HG03439 (cell line): ENCODE measurements around the gene PRRT3.
"Not testable (repeated sequence)": the region's sequence is repeated elsewhere in the genome, so short reads cannot be mapped to it uniquely, and the experiment has no call there.

Source experiments
- ATAC-seq: cut with Tn5 transposase; IDR thresholded peaks from one replicate; pipeline ENCODE4 v1.9.1; 2021; ENCODE audit warnings: mild to moderate bottlenecking, moderate library complexity; ENCODE audit not compliant: unreplicated experiment

PRRT3 gene

GRCh38 chr3:9918261-9919038, 33.8 kb downstream of the PRRT3 start:
- ATAC-seq = no peak

DNA sequence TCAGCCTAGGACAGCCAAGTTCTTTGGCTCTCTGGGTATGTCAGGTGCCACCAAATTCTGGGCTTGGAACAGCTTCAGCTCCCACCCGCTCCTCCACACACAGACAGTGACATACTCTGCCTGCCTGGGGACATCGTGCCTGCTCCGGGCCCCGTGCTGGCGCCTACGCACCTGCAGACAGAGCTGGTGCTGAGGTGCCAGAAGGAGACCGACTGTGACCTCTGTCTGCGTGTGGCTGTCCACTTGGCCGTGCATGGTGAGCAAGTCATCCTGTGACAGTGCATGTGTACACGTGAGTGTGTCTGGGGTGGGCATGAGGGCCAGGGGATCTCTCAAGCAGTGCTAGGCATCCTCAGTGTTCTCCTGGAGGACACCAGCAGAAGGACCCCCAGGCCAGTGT, 34.4 kb downstream of the PRRT3 start:
- ATAC-seq = no peak

DNA sequence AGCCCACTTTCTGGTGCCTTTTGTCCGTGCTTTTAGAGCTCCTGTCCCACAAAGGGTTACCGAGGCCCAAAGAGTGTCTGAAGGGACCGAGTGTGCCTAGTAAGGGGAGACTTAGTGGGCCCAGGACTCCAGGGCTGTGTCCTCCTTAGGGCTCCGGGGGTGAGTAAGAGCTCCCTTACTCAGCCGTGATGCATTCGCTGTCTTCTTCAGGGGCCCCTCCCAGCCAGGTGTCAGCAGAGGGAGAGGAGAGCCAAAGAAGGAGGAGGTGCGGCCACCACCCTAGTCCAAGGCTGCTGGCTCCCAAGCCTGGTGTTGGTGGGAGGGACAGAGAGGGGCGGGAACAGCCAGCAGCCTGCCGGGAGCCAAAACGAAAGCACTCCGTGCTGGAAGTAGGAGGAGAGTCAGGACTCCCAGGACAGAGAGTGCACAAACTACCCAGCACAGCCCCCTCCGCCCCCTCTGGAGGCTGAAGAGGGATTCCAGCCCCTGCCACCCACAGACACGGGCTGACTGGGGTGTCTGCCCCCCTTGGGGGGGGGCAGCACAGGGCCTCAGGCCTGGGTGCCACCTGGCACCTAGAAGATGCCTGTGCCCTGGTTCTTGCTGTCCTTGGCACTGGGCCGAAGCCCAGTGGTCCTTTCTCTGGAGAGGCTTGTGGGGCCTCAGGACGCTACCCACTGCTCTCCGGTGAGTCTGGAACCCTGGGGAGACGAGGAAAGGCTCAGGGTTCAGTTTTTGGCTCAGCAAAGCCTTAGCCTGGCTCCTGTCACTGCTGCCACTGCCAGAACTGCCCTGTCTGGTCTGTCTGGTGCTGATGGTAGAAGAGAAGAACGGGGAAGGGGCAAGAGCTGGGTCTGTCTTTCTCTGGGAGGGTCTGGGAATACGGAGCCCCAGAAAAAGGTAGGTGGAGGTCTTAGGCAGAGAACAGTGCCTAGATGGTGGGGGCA, 35.2 kb downstream of the PRRT3 start, which contains the start of gene IL17RC:
TSS of gene IL17RC (plus strand) at position 365 of the 947 bp plus-strand sequence. CDS start at position 583, 218 bp downstream.
- no peak for ATAC-seq

DNA sequence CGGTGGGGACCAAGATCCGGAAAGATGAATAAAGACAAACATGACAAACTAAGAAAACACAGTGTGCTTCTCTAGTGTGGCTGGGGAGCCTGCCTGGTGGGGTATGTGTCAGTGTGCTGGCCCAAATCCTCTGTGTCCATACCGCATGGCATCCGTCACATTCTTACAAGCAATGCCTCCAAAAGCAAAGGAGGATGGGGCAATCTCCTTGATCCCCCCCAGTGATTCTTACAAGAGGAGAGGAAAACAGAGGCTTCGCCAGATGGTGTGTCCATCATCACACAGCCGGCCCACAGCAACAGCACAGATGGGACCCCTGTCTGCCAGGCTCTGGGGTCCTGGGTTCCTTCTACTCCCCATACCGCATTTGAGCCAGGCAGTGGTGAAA, 35.9 kb downstream of the PRRT3 start:
- ATAC-seq = no peak

DNA sequence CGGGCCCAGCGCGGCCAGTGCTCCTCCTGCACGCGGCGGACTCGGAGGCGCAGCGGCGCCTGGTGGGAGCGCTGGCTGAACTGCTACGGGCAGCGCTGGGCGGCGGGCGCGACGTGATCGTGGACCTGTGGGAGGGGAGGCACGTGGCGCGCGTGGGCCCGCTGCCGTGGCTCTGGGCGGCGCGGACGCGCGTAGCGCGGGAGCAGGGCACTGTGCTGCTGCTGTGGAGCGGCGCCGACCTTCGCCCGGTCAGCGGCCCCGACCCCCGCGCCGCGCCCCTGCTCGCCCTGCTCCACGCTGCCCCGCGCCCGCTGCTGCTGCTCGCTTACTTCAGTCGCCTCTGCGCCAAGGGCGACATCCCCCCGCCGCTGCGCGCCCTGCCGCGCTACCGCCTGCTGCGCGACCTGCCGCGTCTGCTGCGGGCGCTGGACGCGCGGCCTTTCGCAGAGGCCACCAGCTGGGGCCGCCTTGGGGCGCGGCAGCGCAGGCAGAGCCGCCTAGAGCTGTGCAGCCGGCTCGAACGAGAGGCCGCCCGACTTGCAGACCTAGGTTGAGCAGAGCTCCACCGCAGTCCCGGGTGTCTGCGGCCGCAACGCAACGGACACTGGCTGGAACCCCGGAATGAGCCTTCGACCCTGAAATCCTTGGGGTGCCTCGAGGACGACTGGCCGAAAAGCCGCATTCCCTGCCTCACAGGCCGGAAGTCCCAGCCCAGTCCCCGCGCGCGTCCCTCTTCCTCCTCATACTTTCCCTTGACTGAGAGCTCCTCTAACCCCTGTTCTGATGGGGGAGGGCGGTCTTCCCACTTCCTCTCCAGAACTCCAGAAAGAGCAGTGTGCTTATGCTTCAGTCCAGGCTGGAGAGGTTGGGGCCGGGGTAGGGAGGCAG, 36.7 kb downstream of the PRRT3 start:
- ATAC-seq = no peak

GRCh38 chr3:9914559-9915253, 37.5 kb downstream of the PRRT3 start:
- no peak for ATAC-seq

GRCh38 chr3:9914011-9914410, 38.2 kb downstream of the PRRT3 start:
- no peak for ATAC-seq

DNA sequence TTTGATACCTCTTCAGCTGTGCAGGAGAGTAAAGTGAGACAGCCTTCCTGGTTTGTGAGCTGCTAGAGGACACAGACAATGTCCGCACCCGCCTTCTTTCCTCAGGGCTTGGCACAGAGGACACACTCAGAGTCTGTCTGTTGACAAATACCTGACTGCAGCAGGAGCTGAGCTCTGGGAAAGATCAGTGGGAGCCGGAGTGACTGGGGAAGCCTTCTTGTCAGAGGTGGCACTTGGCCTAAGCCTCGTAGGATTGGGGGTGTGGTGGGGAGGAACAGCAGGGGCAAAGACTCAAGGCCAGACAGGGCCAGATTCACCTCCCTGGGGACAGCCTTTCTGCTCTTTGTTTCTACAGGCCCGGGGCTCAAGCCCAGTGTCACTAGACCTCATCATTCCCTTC, 38.6 kb downstream of the PRRT3 start:
- ATAC-seq = no peak

DNA sequence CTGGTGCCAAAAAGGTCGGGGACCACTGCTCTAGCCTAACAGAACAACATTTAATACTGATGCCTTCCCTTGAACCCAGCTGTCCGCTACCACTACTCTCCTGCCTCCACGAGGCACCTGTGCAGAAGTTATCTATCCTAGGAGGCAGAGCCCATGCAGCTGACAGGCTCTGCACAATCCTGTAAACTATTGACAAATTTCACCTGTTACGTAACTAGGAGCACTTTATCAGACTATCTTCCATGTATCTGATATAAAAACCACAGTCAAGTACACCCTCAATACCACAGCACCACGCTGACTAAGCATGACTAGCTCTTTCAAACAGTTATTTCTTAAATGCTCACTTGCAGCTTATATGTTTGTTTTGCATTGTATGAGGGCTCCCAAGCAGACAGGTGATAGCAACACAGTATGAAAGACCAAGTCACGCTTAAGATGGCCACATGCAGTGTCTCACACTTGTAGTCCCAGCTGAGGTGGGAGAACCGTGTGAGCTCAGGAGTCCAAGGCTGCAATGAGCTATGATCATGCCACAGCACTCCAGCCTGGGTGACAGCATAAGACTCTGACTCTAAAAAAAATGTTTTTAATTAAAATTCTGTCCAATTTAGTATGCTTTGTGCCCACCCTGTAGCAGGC, 39.8 kb downstream of the PRRT3 start:
- no peak for ATAC-seq

GRCh38 chr3:9911863-9912262, 40.3 kb downstream of the PRRT3 start:
- ATAC-seq = no peak

- ATAC-seq = no peak
These were observed 42.8 kb downstream of the PRRT3 start for GRCh38 chr3:9909221-9910013.

DNA sequence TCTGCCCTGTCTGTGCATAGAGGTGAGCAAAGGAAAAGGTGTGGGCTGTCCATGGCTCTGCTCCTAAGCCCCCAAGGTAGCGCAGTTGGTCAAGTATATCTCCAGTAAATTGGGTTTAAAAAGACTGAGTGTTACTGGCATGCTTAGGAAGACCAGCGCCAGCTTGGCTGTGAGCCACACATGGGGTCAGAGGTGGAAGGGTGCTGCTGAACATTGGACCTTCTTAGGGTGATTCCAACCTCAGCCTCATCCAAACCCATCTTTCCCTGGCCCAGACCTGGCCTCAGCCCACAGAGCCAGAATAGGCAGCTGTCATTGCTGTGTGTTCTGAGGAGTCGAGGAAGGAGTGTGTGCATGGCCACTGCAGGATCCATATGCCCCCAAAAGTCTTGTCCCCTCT, 43.9 kb downstream of the PRRT3 start:
- ATAC-seq = no peak

DNA sequence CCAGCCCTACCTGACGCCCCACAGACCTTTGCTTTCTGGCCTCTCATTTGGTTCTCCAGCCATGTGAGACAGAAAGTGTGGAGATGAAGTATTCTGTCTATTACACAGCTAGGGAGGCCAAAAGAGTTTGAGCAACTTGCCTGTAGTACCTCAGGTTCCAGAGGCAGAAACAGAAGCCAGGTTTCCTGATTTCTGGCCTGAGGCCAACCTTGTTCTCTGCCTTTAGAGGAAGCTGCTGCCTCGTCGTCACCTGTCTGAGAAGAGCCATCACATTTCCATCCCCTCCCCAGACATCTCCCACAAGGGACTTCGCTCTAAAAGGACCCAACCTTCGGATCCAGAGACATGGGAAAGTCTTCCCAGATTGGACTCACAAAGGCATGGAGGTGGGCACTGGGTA, 45.7 kb downstream of the PRRT3 start:
- ATAC-seq = no peak

- ATAC-seq = no peak
These were observed 48.3 kb downstream of the PRRT3 start for GRCh38 chr3:9903904-9904303.

GRCh38 chr3:9903238-9903624, 49.0 kb downstream of the PRRT3 start:
- no peak for ATAC-seq

DNA sequence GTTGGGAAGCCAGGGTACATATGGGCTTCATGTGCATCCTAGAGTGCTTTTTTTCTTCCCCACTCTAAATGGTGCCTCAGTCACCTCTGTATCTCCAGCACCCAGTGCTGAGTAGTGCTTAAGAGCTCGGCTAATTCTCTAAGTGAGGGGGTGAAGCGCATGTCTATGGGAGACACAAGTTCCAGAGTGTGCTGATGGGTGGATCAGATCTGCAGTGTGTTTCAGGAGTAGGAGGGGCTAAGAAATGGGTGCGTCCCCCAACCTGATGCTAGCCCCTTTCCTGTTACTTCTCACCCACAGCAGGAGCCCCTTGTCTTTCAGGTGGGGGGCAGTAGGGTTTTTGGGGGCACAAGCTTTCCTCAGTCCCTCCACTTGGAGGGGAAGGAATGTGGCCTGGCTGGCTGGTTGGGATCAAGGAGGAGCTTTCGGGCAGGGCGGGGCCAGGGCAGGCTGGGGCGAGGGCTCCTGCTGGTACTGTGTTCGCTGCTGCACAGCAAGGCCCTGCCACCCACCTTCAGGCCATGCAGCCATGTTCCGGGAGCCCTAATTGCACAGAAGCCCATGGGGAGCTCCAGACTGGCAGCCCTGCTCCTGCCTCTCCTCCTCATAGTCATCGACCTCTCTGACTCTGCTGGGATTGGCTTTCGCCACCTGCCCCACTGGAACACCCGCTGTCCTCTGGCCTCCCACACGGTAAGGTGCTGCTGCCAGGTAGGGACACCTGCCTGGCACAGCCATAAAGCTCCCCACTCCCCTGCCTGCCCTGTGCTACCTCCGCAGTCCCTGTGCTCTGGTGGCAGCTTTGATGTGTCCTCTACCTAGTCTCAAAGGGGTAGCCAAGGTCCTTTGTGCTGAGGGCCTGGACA, 49.6 kb downstream of the PRRT3 start, which contains the start of gene IL17RE:
TSS of gene IL17RE (plus strand) at position 477 of the 866 bp plus-strand sequence. CDS start at position 562, 85 bp downstream.
- no peak for ATAC-seq

DNA sequence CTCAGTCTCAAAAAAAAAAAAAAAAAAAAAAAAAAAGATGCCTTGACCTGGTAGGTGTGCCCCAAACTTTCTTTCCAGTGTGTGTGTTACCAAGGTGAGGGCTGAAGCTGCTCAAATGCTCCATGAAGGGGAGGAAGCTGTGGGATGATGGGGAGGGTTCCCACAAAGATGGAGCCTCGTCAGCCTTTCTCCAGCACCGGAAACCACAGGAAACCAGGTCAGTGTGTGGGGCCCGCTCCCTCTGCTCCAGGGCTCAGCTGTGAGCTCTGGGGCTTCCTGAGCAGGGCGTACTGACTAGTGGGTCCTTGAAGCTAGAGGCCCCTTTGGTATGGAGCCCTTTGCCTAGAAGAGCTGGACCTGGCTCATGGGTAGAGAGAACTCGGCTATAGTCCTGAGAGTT, 50.2 kb downstream of the PRRT3 start:
- ATAC-seq = no peak

GRCh38 chr3:9900965-9901415, 51.2 kb downstream of the PRRT3 start:
- ATAC-seq = not testable (repeated sequence)
